Gastroesophageal sphincter (tissue), 4 donors: ENCODE measurements around the gene ARHGEF16. TPM values are rescaled to one million over a fixed set of nuclear protein-coding genes. Genes with fewer than 3 reads are reported as not detected.
A peak's percentile ranks its signal among the peaks of the same experiment; 100 is the strongest.

ENCODE experiments used
- ATAC-seq: fragments of 150-250 bp; one replicate; pipeline ENCODE4 v1.9.1; 2016; ENCODE audit warnings: mild to moderate bottlenecking, moderate library complexity
- H3K27ac ChIP-seq, 4 donors: fragments of 200-600 bp; sonication (generic) in 3 of 4; 1 replicate in 3 of 4; 2 replicates in 1 of 4; pipeline ENCODE4 v1.5.1; 2016 to 2019
- H3K27me3 ChIP-seq: fragments of 200-600 bp; sonication (generic); one replicate; pipeline ENCODE4 v1.5.1; 2019
- H3K36me3 ChIP-seq, 2 donors: fragments of 200-600 bp; sonication (generic); one replicate each; pipeline ENCODE4 v1.5.1; 2019; ENCODE audit warnings: control low read depth in 1 of 2
- H3K4me1 ChIP-seq, 3 donors: fragments of 200-600 bp; sonication (generic); 1 replicate in 2 of 3; 2 replicates in 1 of 3; pipeline ENCODE4 v1.5.1; 2016 to 2019; ENCODE audit warnings: control low read depth in 2 of 3
- H3K4me3 ChIP-seq, 2 donors: fragments of 200-600 bp; sonication (generic); one replicate each; pipeline ENCODE4 v1.5.1; 2019; ENCODE audit warnings: mild to moderate bottlenecking in 1 of 2, moderate library complexity in 1 of 2
- H3K9me3 ChIP-seq, 3 donors: fragments of 200-600 bp; sonication (generic); one replicate each; pipeline ENCODE4 v1.5.1; 2017 to 2019; ENCODE audit warnings: control low read depth in 2 of 3
- EP300 ChIP-seq: sonication (generic); formaldehyde crosslinking; IDR thresholded peaks from one replicate; pipeline ENCODE4 v1.6.1; 2017; ENCODE audit warnings: antibody characterized with exemption, mild to moderate bottlenecking
- POLR2A ChIP-seq, 2 donors: fragments of 450-650 bp; IDR thresholded peaks; one replicate each; pipeline ENCODE4 v1.6.1; 2017; ENCODE audit warnings: antibody characterized with exemption in 2 of 2, mild to moderate bottlenecking in 2 of 2, moderate library complexity in 1 of 2
- POLR2AphosphoS5 ChIP-seq: sonication (generic); formaldehyde crosslinking; IDR thresholded peaks from one replicate; pipeline ENCODE4 v1.6.1; 2017; ENCODE audit warnings: antibody characterized with exemption
- WGBS, 2 donors: methylation state at CpG; one replicate each; pipeline ENCODE4 v1.1.5; 2018; ENCODE audit warnings: low coverage in 1 of 2; 5-methylcytosine and 5-hydroxymethylcytosine counted together
- total RNA-seq, 4 donors: library from RNA; depleted of rRNA; stranded (reverse); fragments of >200 nt; gene quantifications; one replicate each; pipeline ENCODE4 v1.1.0, GENCODE V29; 2016
- TF ChIP-seq, protein P1 (sequence below), 4 experiments: fragments of 200-600 bp in 2 of 4; fragments of 450-650 bp in 2 of 4; sonication (generic) in 1 of 4; IDR thresholded peaks; one replicate each; pipeline ENCODE4 v1.5.1; 2017 to 2019; ENCODE audit warnings: antibody characterized with exemption in 4 of 4, mild to moderate bottlenecking in 2 of 4, moderate library complexity in 2 of 4

Gene ARHGEF16
- total RNA-seq, 4 donors from 2014 or later: 0.54 to 2.3 (median 0.87) TPM

DNA sequence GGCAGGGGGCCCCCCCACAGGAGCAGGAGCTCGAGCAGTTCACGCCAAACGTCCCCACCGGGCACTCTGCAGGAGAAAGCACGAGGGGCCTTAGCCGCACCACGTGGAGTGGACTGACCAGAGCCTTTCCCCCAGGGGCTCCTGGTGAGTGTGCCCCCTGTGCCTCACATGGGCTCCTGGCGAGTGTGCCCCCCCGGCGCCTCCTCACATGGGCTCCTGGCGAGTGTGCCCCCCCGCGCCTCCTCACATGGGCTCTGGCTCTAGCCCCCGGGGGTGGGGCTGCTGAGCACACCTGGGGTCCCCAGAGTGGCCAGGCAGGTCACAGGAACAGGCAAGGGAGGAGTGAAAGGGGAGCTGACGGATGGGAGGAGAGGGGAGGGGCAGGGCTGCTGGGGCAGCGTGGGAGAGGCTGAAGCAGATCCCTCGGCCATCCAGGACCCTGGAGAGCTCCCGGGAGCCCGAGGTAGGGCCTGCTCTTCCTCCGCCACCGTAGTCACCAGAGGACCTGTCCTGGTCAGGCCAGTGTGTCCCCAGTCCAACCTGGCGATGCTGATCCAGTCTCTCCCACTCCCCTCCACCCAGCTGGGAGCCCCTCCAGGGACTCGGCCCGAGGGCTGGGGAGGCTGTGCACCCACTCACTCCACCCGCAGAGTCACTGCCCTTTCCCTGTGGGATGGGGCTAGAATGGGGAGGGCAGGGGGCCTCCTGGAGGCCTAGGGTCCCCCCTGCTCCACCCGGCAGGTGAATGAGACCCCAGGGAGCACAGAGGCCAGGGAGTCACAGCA is 47.6 kb downstream of the ARHGEF16 start:
- Histone ChIP-seq H3K4me3 (no peak overlapping the region), H3K27ac (no peak overlapping the region), H3K9me3 (no peaks in the 10 kb centered on the region), H3K36me3 (peaks cover 0 to 19% of the 10 kb centered on the region in 2 donors), H3K27me3 (no peaks in the 10 kb centered on the region), H3K4me1 (peaks cover 0 to 11% (median 0%) of the 10 kb centered on the region in 3 donors)
- peak; percentile 39 for ATAC-seq
- TF ChIP-seq POLR2A (IDR thresholded peaks at IDR 0.05) (no peak), EP300 (no peak), POLR2AphosphoS5 (no peak)
- TF ChIP-seq, protein P1, sequence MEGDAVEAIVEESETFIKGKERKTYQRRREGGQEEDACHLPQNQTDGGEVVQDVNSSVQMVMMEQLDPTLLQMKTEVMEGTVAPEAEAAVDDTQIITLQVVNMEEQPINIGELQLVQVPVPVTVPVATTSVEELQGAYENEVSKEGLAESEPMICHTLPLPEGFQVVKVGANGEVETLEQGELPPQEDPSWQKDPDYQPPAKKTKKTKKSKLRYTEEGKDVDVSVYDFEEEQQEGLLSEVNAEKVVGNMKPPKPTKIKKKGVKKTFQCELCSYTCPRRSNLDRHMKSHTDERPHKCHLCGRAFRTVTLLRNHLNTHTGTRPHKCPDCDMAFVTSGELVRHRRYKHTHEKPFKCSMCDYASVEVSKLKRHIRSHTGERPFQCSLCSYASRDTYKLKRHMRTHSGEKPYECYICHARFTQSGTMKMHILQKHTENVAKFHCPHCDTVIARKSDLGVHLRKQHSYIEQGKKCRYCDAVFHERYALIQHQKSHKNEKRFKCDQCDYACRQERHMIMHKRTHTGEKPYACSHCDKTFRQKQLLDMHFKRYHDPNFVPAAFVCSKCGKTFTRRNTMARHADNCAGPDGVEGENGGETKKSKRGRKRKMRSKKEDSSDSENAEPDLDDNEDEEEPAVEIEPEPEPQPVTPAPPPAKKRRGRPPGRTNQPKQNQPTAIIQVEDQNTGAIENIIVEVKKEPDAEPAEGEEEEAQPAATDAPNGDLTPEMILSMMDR (IDR thresholded peaks at IDR 0.05): no peak
- 60 to 93% methylated on average over 1 to 3 of the region's 26 CpGs for WGBS, 2 donors

DNA sequence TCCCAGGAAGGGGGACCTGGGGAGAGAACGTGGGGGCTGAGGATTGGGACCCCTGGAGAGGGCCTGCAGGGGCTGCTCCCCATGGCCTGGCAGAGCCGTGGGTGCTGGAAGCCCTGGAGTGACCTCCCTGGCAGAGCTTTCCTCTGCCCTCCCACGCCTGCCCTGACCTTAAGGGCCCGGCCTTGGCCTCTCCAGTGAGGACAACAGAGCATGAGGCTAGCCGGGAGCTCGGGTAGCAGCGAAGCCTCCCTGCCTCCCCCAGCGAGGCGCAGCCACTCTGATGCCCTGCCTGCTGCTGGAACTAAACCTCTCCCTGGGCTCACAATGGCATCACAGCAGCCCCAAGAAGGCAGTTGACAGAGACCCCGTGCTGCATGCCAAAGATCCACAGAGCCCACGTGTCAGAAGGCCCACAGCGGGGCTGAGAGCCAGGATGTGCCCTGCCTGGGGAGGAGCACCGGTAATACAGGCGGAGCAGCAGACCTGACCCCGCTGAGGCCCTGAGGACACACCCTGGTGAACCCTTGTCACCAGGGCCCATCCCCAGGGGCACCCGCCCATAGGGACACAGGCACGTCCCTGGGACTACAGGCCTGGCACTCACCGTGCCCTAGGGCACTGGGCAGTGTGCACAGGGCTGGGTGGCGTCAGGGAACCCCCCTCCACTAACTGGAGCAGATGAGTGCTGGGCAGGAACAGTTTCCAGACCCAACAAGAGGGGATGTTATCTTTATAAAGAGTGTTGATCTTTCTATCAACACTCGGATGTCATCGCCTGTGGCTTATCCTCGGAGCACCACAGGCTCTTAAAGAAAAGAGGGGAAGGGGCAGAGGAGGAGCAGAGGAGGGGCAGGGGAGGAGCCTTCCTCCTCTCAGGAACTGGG is 48.4 kb downstream of the ARHGEF16 start:
- no peaks in the 10 kb centered on the region for H3K27me3 ChIP-seq
- TF ChIP-seq POLR2A (IDR thresholded peaks at IDR 0.05) (no peak), POLR2AphosphoS5 (no peak), EP300 (no peak)
- TF ChIP-seq, protein P1 (IDR thresholded peaks at IDR 0.05): no peak
- 69% methylated on average over 2 of the region's 22 CpGs; no CpG with 5 or more reads in 1 of the 2 donors for WGBS, 2 donors
- H3K4me1 ChIP-seq: peaks cover 0 to 11% (median 0%) of the 10 kb centered on the region in 3 donors
- no peak overlapping the region for H3K27ac ChIP-seq
- no peaks in the 10 kb centered on the region for H3K9me3 ChIP-seq
- no peak for ATAC-seq
- no peak overlapping the region for H3K4me3 ChIP-seq
- H3K36me3 ChIP-seq: peaks cover 0 to 19% of the 10 kb centered on the region in 2 donors

DNA sequence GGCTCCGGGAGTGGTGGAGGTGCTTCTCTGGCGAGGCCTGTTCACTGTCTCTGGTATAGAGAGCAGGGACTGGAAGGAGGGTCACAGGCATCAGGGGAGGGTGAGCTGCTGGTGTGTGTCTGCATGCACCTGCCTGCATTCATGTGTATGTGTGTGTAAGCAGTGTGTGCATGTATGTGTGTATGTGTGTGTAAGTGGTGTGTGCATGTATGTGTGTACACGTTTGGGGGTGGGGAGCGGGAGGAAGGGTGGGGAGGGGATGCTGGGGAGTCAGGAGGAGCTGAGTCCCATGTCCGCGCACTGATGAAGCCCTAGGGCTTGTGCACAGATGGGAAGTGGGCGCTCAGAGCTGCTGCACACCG is 49.0 kb downstream of the ARHGEF16 start:
- Histone ChIP-seq H3K9me3 (no peaks in the 10 kb centered on the region), H3K27ac (peak overlapping the region in 1 of 4 donors; percentile 49), H3K4me1 (peaks cover 0 to 11% (median 0%) of the 10 kb centered on the region in 3 donors), H3K27me3 (no peaks in the 10 kb centered on the region), H3K4me3 (no peak overlapping the region), H3K36me3 (peaks cover 0 to 19% of the 10 kb centered on the region in 2 donors)
- WGBS, 2 donors: 83 to 87% methylated on average over 1 to 6 of the region's 8 CpGs
- ATAC-seq: no peak
- TF ChIP-seq, protein P1 (IDR thresholded peaks at IDR 0.05): no peak
- TF ChIP-seq EP300 (no peak), POLR2AphosphoS5 (no peak), POLR2A (IDR thresholded peaks at IDR 0.05) (no peak)

DNA sequence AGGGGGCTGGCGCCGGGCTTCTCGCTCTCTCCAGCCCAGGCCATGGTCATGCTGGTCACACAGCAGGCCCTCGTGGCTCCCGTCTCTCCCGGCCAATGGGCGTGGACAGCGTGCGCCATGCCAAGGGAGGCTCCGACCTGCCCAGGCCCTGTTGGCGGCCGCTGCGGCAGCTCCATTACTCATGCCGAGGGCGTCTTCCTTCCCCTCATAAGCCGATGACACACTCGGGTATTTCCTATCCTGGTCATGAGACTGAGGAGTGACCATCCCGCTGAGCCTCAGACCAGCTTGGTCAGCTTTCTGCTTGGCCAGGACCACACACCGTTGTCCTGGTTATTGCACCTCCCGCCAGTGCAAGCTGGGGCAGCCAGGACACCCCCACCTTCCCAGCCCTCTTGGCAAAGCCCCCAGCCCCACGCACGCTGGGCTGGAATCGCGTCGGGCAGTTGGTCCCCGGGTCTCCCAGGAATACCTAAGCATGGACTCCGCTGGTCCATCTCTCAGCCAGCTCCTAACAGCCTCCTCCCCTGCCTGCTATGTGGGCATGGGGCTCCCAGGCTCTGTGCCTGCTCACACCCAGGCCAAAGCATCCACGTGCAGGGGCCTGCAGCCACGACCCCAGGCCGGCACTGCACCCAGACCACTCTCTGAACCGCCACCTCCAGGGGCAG is 49.8 kb downstream of the ARHGEF16 start:
- TF ChIP-seq POLR2AphosphoS5 (no peak), EP300 (no peak), POLR2A (IDR thresholded peaks at IDR 0.05) (no peak)
- TF ChIP-seq, protein P1 (IDR thresholded peaks at IDR 0.05): no peak
- Histone ChIP-seq H3K36me3 (peaks cover 0 to 18% of the 10 kb centered on the region in 2 donors), H3K9me3 (no peaks in the 10 kb centered on the region), H3K27me3 (no peaks in the 10 kb centered on the region), H3K4me3 (no peak overlapping the region), H3K4me1 (peaks cover 0 to 11% (median 0%) of the 10 kb centered on the region in 3 donors), H3K27ac (peak overlapping the region in 3 of 4 donors; percentile 13 to 63 (median 47))
- 79% methylated on average over 17 of the region's 31 CpGs; no CpG with 5 or more reads in 1 of the 2 donors for WGBS, 2 donors
- peak; percentile 85 for ATAC-seq
